Stimulated activated CD4-positive, alpha-beta T cell treated with anti-CD3 and anti-CD28 coated beads, Interleukin-1b, Interleukin-23, amount 100 ng/mL, for 4 hours (primary cell): ENCODE measurements around the gene CD151.
A peak's percentile ranks its signal among the peaks of the same experiment; 100 is the strongest.

ENCODE experiments used
- DNase-seq, 2 donors: peaks; one replicate each; pipeline ENCODE4 v3.0.0-alpha.2; 2020; ENCODE audit warnings: low read depth in 2 of 2

Gene CD151

DNA sequence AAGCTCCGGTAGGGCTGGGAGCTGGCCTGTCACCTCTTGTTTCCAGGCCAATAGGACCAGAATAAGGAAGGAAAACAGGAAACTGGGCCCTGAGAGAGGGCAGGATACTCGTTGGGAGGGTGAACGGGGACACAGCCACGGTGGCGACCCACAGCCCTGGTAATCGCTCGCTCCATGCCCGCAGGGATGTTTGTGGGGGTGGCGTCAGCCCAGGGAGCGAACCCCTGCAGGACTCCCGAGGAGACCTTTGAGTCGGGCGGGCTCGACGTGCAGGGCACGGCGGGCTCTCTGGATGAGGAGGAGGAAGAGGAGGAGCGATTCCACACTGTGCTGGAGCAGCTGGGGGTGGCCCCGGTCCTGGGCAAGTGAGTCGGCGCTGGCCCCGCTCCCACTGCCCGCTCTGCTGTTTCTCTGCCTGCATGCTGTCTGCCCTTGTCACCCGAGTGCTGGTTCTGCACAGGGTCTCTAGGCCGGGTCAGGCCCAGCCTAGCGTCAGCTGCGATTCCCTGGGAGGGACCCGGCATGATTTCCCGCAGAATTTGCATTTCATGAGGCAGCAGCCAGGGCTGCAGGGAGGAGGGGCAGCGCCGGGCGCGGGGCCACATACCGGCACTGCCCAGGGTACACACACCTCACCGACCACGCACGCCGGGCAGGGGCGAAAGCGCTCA, 3.4 kb upstream of the CD151 start:
- DNase-seq: no peak

DNA sequence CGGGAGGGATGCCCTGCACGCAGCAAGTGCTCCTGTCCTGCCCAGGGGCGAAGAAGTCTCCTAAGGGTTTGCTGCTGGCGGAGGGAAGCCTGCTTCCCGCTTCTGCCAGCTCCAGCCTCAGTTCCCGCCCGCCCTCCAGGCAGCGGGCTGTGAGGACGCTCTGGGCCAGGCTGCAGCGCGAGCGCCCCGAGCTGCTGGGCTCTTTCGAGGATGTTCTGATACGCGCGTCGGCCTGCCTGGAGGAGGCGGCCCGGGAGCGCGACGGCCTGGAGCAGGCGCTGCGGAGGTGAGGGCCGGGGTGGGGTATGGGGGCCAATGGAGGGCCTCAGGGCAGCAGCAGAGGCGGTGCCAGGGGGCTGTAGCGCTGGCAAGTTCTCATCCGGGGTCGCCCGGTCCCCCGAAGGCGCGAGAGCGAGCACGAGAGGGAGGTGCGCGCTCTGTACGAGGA, 2.9 kb upstream of the CD151 start:
- DNase-seq: no peak

DNA sequence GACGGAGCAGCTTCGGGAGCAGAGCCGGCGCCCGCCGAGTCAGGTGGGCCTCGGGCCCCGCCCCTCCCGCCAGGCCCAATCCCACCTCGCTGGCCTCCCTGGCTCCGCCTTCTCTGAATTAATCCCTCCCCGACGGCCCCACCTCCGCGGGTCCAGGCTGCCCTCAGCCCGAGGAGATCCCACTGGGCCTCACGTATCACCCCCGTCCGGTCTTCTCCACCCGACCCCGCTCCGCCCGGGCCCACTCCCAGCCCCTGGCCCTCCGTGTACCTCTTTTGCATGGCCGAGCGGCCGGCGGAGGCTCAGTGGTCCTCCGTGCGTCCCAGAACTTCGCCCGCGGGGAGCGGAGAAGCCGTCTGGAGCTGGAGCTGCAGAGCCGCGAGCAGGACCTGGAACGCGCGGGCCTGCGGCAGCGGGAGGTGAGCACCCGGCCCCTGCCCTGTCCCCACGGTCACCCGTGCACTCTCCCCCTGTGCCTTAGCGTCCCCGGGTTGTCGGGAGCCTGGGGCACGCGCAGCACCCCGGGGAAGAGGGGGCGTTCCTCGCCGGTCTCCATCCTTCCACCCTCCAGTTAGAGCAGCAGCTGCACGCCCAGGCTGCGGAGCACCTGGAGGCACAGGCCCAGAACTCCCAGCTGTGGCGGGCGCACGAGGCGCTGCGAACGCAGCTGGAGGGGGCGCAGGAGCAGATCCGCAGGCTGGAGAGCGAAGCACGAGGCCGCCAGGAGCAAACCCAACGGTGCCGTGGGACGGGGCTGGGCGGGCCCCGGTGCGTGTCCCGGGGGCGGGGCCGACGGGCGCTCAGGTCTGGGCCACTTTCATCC, 2.2 kb upstream of the CD151 start:
- DNase-seq: peak in 1 of 2 donors; percentile 53

DNA sequence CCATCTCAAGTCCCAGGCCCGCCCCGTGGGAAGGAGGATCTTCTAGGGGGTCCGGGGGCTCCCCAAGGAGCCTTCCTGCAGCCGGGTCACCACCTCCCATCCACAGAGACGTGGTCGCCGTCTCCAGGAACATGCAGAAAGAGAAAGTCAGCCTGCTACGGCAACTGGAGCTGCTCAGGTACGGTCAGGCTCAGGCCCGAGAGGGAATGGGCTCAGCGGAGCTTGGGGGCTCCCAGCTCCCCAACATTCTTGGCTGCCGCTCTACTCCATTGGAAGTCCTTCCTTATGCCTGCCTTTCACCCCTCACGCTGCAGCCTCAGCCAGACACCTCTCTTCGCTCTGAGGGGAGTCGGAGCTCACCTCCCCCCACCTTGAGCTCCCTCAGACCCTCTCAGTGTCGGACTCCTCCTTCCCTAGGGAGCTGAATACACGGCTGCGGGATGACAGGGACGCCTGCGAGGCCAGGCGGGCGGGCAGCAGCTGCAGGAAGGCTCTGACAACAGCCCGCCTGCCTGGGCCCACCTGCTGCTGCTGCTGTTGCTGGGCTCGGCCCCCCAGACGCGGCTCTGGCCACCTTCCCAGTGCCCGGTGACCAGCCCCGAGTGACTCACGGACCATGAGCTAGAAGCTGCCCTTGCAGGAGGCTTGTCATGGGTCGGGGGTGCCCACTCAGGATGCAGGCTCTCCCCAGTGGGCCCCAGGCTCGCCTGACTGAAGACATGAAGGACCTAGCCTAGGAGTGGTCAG, 1.5 kb upstream of the CD151 start:
- DNase-seq: no peak

DNA sequence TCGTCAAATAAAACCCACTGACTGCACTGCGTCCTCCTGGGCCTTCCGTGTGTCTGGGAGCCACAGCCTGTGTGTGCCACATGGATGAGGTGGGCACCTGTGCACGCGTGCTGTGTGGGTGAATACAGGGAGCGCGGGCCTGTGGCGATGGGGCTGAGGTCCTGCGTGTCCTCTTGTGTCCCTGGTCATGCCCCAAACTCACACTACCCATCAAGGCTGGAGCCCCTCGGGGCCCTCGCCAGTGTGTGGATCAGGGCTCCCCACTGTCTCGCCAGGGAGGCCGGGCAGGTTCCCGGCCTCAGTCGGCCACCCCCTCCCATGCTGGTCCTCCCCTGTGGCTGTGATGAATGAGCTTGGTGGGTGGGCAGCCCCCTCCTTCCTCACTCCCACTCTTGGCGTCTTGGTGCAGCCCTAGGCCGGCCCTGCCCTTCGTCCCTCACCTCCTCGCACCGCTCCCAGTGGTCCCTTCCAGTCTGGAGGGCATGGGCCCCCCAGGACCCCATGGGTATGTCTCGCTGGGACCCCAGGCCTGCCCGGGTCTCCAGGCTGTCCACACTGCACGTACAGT, 707 bp upstream of the CD151 start:
- DNase-seq: no peak

DNA sequence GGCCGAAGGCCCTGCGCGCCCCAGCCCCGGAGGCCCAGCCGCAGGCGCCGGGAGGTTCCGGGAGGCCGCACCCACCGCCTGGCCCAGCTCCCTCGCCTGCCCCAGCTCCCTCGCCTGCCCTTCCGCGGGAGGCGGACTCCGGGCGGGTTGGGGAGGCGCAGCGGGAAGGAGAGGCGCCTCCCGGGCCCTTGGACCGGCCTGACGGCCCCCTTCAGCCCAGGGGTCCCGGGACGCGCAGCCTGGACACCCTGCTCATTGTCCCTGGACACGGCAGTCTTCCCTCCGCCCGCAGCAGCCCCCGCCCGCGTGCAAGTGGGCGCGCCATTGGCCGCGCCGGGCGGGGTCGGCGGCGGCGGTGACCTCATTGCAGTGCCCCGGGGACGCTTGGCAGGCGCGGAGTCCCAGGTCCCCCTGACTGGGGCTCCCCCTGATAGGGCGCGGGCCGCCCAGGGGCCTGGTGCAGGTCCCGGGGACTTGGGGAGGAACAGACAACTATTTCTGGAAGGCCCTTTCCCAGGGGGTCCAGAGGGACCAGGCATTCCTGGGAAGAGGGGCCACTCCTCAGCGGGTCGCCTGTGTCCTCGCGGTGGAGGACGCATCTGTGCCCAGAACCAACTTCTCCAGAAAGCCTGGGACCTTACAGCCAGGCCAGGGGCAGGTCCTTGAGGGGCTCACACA, 501 bp downstream of the CD151 start:
- no peak for DNase-seq

DNA sequence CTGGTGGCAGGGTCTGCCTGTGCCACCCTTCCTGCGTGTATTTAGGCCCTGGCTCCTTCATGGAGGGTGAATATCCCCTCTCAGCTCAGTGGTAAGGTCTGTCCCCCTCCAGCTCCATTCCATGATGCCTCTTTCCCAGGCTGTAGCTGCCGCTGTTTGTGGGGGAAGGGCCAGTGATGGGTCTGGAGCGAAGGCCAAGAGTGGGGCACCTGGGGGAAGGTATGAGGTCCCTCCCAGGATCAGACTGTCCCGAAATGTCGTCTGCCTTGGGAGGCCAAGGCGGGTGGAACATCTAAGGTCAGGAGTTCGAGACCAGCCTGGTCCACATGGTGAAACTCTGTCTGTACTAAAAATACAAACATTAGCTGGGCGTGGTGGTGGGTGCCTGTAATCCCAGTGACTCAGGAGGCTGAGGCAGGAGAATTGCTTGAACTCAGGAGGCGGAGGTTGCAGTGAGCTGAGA, 1.1 kb downstream of the CD151 start:
- DNase-seq: no peak

DNA sequence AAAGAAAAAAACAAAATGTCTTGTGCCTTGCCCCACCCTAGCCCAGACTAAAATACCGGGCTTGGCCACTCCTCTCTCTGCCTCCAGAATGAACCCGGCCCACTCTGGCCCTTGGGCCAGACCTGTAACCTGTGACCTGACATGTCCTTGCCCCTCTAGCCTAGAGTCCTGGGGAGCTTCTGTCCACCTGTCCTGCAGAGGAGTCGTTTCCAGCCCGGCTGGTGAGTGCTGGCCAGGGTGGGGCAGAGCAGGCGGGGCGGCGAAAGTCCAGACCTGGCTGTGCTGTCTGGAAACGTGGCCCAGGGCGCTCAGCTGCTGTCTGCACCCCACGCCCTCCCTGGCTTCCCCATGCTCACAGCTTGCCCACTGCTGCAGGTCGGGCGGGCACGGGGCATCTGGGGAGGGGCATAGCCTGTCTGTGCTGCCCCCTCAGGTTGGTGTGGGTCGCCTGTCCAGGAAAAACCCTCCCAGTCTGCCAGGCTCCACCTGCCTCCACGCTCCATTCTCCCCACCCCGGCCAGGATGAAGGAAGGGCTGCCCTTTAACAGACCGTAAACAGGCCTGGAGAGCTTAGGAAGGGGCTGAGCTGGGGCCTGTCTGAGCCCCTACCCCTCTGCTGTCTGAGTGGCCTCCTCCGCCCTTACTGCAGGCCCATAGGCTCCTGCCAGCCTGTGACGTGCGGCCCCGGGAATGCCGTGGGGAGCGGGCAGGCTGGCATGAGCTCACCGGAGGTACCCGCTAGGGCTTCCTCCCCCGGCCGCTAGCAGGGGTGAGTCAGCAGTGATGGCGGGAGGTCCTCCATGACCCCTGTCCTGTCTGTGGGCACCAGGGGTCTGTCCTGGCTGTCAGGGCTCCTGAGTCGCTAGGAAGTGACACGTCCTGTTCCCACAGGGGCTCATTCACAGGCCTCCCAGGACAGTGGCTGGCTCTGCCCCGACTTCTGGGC, 1.9 kb downstream of the CD151 start:
- no peak for DNase-seq

DNA sequence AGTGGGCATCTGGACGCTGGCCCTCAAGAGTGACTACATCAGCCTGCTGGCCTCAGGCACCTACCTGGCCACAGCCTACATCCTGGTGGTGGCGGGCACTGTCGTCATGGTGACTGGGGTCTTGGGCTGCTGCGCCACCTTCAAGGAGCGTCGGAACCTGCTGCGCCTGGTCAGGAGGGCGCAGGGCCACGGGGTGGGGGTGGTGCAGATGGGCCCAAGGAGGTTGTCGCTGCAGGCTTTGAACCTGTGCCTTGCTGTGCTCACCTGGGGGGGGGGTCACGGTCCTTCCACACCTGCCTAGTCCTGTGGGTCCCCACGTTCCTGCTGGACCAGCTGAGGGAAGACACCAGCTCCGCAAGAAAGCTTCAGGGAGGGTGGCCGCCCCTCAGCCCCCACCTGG, 3.5 kb downstream of the CD151 start:
- no peak for DNase-seq

DNA sequence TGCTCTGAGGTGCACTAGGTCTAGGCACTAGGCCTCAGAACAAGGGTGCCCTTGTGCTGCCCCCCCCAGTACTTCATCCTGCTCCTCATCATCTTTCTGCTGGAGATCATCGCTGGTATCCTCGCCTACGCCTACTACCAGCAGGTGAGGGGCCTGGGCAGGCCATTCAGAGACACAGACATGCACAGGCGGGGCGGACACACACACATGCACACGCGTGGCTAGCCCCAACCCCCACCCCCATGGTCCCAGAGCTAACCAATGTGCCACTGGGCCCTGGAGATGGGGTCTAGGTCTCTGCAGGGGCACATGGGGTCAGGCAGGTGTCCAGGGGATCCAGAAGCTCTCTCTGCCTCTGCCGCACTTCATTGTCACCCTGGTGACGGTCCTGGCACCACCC, 3.9 kb downstream of the CD151 start:
- DNase-seq: no peak

DNA sequence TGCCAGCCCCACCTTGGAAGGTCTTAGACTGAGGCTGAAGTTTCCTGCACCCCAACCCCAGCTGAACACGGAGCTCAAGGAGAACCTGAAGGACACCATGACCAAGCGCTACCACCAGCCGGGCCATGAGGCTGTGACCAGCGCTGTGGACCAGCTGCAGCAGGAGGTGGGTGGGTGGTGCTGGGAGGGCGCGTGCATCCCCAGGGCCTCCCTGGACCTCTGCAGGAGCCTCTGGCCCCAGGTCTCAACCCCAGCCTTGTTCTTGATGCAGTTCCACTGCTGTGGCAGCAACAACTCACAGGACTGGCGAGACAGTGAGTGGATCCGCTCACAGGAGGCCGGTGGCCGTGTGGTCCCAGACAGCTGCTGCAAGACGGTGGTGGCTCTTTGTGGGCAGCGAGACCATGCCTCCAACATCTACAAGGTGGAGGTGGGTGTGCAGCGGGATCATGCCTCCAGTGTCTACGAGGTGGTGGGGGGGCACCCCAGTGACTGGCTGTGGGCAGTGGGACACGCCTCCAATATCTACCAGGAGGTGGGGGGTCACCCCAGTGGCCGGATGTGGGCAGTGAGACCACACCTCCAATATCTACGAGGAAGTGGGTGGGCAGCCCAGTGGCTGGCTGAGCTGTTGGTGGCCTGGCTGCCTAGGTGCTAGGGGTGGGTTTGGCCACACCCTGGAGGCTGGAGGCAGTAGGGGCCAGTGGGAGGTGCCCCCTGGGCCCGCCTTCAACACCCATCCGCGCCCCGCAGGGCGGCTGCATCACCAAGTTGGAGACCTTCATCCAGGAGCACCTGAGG, 4.6 kb downstream of the CD151 start:
- no peak for DNase-seq

DNA sequence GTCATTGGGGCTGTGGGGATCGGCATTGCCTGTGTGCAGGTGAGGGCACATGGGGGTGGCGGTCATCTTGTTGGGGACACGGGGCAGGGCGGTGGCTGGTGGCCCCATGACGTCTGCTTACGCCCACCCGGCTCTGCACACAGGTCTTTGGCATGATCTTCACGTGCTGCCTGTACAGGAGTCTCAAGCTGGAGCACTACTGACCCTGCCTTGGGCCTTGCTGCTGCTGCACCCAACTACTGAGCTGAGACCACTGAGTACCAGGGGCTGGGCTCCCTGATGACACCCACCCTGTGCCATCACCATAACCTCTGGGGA, 5.2 kb downstream of the CD151 start:
- no peak for DNase-seq

DNA sequence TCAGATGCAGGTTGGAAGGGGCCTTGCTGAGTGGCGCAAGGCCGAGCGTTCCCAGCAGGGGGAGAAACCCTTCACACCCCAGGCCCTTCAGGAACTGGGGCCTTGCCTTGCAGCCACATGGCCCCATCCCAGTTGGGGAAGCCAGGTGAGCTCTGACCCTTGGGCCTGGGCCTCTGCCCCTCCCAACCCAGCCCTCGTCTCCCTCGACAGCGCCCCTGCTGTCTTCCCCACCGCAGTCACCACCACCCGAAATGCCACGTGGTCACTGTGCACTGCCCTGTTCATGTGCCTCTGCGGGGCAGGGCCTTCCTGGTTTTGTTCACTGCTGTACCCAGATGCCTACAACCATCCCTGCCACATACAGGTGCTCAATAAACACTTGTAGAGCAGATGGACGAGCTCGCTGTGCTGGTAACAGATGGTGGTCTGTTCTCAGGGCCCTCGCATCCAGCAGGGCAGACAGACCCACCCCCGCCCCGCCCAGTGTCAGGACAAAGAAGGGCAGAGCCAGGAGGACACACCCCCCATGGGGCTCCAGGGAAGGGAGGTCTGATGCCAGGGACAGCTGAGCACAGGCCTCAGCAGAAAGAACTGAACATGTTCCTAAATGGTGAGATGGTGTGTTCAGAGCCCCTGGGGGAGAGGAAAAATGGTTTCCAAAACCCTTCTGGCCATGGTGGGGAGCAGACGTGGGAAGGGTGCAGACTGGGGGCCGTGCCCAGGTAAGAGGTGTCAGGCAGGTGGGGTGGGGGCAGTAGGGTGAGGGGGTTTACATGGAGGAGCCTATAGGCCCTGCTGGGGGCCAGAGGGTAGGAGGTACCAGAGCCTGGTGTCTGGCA, 5.9 kb downstream of the CD151 start:
- no peak for DNase-seq

DNA sequence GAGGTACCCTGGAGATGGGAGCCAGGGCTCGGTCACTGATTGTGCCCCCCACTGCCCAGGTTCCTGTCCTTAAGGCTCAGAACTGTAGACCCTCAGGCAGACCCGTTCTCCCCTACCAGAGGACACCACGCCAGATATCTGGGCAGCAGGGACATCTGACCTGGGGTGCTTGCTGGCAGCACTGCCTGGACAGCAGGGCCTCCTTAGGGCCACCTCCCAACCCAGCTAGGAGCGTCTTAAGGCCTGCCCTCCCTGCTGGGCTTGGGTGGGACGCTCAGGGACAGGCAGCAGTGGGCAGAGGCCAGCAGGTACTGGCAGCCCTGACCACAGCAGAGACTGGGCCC, 6.5 kb downstream of the CD151 start:
- no peak for DNase-seq

DNA sequence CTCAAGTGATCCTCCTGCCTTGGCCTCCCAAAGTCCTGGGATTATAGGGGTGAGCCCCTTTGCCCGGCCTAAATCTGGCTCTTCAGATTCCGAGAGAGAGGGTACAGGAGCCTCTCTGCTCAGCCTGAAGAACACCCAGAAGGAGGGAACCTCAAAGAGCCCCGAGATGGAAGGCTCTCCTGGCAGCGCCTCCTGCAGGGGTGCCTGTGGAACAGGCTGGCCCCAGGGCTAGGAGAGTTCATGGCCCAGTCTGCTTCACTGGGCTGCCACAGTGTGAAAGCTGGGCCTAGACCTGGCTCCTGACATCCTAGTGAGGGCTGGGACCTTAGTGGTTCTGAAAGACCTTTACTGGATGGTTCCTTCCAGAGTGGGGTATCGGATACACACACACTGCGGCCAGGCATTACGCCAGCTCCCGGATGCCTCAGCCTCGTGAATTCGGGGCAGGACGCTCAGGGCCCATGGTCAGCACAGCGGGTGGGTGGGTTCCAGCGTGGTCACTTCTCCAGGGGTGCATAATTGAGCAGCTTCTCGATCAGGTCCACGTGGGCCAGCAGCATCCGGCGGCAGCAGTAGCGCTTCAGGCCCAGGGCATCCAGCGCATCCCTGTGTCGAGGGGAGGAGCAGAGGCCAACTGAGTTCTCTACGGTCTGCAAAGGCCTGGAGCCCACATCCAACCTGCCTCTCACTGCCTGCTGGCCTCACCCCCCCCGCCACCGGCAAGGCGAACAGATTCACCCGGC, 7.3 kb downstream of the CD151 start:
- no peak for DNase-seq

DNA sequence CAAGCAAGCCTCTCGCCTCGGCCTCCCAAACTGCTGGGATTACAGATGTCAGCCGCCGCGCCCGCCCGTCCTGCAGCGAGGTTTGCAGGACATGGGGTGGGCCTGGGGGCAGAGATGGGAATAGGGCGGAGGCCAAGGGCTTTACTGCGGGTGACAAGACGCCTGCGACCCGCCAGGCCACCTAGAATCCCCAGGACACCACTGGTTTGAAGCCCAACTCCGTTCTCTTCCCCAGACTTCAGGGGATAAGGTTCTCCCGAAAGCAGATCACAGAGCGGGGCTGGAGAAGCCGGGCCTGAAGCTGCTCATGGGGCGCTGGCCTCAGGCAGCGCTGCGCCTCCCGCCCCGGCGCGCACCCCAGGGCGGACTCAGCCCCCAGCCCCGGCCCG, 9.2 kb downstream of the CD151 start:
- no peak for DNase-seq

DNA sequence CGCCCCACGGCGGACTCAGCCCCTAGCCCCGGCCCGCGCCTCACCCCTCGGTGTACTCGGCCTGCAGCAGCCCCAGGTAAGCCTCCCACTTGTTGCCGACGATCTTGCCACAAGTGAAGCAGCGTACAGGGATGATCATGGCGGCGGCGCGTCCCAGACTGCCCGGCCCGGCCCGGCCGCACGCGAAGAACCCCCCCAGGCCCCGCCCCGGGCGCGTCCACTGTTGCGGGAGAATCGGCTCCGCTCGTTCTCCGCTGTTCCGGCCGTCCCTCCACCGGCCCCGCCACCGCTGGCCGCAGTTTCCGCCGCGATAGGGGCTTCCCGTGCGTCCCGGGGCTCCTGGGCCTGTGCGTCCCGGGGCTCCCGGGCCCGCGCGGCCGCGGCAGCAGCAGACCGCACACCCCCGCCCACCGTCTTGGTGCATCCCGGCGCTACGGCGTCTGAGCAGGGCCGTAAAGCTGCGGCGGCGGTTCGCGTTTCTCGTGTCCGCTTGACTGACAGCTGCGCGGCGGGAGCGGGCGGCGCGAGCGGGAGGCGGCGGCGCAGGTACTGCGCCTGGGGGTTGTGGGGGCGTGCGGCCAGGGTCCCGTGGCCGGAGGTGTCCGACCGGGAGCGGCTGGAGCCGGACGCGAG, 9.7 kb downstream of the CD151 start, which contains the start of the genes POLR2L and TSPAN4:
Gene POLR2L, minus strand, starts transcription at position 160 of the 633 bp plus-strand sequence. Its CDS starts 21 bp downstream, at position 139.
Gene TSPAN4, plus strand, starts transcription at position 483 of the 633 bp plus-strand sequence. CDS start 7,453 bp downstream, outside the sequence.
- DNase-seq: peak; percentile 82 to 89
